ENCODE data around the gene CALHM1.

Gene CALHM1

GRCh38 chr10:103455235-103455634 lies 3.5 kb downstream of the CALHM1 start:
- DNase-seq (ENCODE audit: low spot score) = no peak

- DNase-seq (ENCODE audit: low spot score) = no peak
Measured at GRCh38 chr10:103454026-103454425, 4.7 kb downstream of the CALHM1 start.

DNA sequence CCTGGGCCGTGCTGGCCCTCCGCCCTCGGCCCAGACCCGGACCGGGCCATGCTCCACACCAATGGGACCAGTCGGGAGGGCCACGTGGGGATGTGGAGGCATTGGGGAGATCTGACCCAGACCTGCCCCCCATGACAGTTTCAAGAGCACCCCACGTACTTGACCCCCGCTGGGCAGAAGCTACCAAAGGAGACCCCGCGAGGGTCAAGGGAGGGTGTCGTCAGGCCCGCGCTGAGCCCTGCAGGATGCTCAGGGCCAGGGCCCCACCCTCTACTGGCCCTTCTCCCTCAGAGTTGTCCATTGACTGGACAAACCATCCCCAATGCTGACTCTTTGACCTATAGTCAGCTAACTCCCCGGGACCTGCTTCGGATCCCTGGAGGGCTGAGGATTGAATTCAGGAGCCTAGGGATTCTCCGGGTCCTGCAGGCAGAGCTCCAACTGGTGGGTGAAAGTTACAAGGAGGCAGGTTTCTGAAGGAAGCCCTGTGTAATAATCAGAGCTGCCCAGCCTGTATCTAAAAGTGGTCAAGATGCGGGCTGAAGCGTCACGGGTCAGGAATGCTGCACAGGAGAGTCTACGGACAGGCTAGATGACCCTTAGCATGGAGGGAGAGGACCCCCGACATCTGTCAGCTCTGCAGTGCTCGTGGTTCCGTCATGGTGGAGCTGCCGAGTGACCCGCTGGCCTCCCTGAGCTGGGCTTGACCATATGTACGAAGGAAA lies 6.0 kb downstream of the CALHM1 start:
- no peak for DNase-seq (ENCODE audit: low spot score)

GRCh38 chr10:103451831-103452505 lies 6.7 kb downstream of the CALHM1 start, which contains the start of gene CALHM2:
CALHM2 (minus strand) TSS chr10:103452370; CDS start chr10:103449941, 2,429 bp downstream.
- peak; percentile 41 for DNase-seq (ENCODE audit: low spot score)

DNA sequence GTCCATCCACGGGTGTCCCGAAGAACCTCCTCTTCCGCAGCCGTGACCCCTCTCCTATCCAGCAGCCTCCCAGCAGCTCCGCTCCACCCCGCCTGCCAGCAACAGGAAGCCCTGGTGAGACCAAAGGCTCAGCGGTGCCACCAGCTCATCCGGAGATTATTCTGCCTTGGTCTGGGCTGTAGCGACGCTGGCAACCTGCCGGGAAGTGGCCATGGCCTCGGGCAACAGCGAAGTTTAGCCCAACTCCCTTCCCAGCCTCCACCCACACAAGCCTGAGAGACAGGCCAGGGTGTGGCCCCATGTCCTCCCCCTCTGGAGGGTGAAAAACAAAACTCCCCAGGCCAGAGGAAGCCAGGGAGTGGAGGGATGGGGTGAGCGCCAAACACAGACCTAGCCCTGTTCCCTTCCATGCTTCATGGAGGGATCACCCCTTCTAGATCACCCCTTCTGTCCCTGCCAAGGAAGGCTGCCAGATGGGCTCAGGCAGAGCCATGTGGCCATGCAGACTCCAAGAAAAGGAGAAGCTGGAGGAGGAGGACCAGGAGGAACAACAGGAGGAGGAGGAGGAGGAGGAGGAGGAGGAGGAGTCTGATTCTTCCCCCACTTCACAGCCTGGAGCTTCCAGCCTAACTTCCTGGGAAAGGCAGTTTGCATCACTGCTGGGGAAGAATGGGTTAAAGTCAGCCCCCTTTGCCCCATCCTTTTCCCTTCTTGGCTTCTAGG lies 7.4 kb downstream of the CALHM1 start:
- no peak for DNase-seq (ENCODE audit: low spot score)

DNA sequence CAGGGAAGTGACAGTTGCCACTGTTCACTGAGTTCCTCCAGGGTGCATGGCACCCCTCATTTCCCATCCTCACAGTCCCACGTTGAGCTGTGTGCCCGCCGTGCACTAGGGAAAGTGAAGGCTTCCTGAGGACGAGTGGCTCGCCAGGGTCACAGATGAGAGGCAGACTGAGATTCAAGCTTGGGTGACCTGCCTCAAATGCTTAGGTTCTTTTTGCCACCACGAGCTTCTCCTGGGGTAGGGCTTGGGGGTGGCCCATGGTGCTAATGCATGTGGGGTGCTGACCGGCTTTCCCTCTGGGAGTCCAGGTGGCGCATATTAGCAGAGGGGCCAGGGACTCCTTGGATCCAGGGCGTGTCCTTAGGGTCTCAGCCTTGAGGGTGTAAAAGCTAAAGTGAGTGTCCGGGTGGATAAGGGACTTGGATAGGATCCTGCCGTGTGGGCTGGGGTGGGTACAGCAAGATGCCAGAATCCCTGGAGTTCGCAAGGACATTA lies 8.5 kb downstream of the CALHM1 start:
- DNase-seq (ENCODE audit: low spot score) = no peak

GRCh38 chr10:103449208-103450144 lies 9.2 kb downstream of the CALHM1 start:
- DNase-seq (ENCODE audit: low spot score) = no peak

DNA sequence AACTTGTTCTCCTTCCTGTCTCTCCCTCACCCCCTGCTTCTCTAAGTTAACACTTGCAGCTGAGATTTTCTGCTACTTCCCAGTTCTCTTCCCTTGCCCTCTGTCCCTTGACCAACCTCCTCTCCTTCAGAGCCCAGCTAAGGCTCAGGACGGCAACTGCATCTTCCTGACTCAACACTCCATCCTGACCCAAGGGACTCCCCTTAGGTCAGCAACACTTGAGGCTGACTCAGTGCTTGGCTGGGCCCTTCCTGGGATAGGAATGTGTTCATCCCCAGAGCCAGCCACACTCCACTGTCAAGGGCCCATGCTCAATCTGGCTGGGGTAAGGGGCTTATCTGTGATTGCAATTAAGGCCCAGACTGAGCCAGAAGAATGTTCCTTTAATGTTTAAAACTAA lies 10.0 kb downstream of the CALHM1 start:
- no peak for DNase-seq (ENCODE audit: low spot score)

- DNase-seq (ENCODE audit: low spot score) = no peak
Measured at GRCh38 chr10:103447187-103447586, 11.5 kb downstream of the CALHM1 start.

DNA sequence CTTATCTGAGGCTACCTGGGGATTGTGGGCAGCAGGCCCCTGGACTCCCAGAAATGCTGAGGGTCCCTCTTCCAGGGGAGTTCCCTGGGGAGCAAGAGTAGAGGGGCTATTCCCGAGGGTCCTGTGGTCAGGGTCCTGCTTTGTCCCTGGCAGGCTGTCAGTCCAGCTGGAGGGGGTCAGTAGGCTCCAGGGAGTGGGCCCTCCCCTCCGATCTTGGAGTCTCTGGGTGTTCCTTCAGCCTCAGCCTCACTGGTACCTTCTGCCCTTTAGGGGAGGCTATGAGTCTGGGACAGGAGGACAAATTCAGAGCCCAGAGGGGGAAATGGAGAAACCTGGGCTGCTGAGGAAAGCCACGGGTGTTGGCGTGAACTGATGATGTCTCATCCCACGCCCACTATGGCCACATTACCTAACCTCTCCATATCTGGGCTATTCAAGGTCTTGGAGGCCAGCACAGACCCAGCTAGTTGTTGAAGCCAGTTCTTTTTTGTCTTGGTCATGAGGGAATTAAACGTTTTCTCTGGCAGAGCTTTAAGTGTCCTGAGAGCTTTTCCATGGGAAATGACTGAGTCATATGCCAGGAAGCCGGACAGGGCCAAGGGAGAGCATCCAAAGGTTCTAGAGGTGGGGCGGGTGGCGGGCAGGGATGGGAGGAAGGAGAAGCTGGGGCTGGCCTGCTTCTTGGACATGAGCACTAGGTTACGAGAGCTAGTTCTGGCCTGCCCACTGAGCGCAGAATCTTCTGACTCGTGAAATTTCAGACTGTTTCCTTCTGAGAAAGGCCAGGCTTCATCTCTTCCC lies 12.7 kb downstream of the CALHM1 start:
- DNase-seq (ENCODE audit: low spot score) = no peak

DNA sequence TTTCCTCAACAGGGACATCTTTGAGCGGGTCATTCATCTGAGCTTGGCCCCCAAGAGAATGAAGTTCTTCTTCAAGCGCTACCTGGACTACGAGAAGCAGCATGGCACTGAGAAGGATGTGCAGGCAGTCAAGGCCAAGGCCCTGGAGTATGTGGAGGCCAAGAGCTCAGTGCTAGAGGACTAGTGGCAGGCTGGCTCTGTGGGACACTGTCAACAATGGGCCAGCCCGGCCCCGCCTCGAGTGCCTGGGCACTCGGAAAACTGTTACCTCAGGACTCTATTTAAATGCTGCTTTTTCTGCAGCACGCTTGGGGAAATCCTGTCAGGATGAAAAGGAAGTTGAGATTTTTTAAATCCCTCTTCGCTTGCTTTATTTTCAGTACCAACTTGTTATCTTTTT lies 13.3 kb downstream of the CALHM1 start:
- no peak for DNase-seq (ENCODE audit: low spot score)

GRCh38 chr10:103444478-103444877 lies 14.2 kb downstream of the CALHM1 start:
- DNase-seq (ENCODE audit: low spot score) = no peak

- no peak for DNase-seq (ENCODE audit: low spot score)
Measured at GRCh38 chr10:103443475-103444185, 15.1 kb downstream of the CALHM1 start.

GRCh38 chr10:103442031-103442461 lies 16.7 kb downstream of the CALHM1 start:
- no peak for DNase-seq (ENCODE audit: low spot score)

- no peak for DNase-seq (ENCODE audit: low spot score)
Measured at GRCh38 chr10:103441611-103442010, 17.1 kb downstream of the CALHM1 start.

DNA sequence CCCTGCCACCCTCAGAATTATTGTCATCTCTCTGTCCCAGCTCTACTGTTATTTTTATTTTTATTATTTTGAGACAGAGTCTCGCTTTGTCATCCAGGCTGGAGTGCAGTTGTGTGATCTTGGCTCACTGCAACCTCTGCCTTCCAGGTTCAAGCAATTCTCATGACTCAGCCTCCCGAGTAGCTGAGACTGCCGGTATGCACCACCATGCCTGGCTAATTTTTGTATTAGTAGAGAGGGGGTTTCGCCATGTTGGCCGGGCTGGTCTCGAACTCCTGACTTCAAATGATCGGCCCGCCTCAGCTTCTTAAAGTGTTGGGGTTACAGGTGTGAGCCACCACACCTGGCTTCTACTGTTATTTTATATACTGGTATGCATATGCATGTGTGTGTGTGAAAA lies 17.5 kb downstream of the CALHM1 start:
- DNase-seq (ENCODE audit: low spot score) = no peak

DNA sequence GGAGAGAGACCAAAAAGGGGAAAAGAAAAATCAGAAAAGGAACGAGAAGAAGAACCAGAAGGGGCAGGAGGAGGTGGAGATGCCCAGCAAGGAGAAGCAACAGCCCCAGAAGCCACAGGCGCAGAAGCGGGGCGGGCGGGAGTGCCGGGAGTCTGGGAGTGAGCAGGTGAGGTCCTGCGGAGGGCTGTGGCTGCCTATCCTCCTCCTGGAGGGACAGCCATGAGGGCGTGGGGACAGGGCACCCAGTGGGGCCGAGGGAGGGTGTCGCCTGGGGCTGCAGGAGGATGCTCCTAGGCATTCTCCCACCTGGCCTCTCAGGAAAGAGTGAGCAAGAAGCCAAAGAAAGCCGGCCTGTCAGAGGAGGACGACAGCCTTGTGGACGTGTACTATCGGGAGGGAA lies 18.3 kb downstream of the CALHM1 start:
- DNase-seq (ENCODE audit: low spot score) = no peak

DNA sequence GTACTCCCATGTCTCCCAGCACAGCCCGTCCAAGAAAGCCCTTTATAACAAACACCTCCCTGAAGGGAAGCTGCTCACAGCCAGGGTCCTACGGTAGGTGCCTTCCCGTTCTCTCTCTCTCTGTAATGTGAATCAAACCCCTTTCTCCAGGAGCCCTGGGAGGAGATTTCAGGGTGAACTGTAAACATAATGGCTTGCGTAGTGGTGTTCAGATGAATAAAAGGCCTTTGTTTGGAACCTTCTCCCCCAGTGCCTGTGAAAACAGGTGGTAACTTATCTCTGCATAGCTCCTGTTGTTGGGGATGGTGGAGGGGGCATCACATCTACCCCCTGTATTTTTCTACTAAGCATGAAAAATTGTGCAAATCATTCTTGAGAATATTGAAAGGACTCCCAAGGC lies 18.9 kb downstream of the CALHM1 start:
- DNase-seq (ENCODE audit: low spot score) = no peak

DNA sequence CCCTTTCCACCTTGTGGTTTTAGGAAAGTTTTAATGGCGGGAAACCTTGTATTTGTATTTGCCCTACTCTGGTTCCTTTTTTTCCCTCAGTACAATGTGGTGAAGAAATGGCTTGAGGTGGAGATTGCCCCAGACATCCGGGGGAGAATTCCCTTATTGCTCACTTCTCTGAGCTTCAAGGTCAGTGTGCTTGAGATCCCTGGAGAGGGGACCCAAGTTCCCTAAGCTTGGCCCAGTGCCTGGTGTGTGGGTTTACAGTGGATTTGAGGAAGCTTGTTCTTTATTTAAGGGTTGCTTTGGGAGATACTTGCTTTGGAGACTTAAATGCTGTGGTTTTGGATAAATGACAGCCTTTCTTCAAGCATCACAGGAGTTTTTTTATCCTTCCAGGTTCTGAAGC lies 24.8 kb downstream of the CALHM1 start:
- DNase-seq (ENCODE audit: low spot score) = no peak

- no peak for DNase-seq (ENCODE audit: low spot score)
Measured at GRCh38 chr10:103431902-103432301, 26.8 kb downstream of the CALHM1 start.

Data from putamen (tissue), 1 donor.